HG03575 (cell line): ENCODE results near the gene SEMA3C.

Experiments used
- ATAC-seq: cut with Tn5 transposase; IDR thresholded peaks from one replicate; pipeline ENCODE4 v1.9.1; 2021; ENCODE audit not compliant: unreplicated experiment, insufficient number of reproducible peaks, low FRiP score; ENCODE audit errors: extremely low read depth

The SEMA3C gene

GRCh38 chr7:80802527-80802926, 116.3 kb downstream of the SEMA3C start:
- no peak for ATAC-seq

GRCh38 chr7:80794631-80795573, 123.9 kb downstream of the SEMA3C start:
- ATAC-seq, result no peak

- ATAC-seq, result no peak
Measured at GRCh38 chr7:80791509-80791929, 127.3 kb downstream of the SEMA3C start.

- no peak for ATAC-seq
Measured at GRCh38 chr7:80790877-80791276, 128.0 kb downstream of the SEMA3C start.

GRCh38 chr7:80787721-80788120, 131.1 kb downstream of the SEMA3C start:
- ATAC-seq, result no peak

- no peak for ATAC-seq
Measured at GRCh38 chr7:80785961-80786536, 132.8 kb downstream of the SEMA3C start.

- no peak for ATAC-seq
Measured at GRCh38 chr7:80785276-80785675, 133.6 kb downstream of the SEMA3C start.

- no peak for ATAC-seq
Measured at GRCh38 chr7:80783678-80784327, 135.0 kb downstream of the SEMA3C start.

- no peak for ATAC-seq
Measured at GRCh38 chr7:80783186-80783677, 135.6 kb downstream of the SEMA3C start.

GRCh38 chr7:80781561-80781979, 137.3 kb downstream of the SEMA3C start:
- ATAC-seq, result no peak

- ATAC-seq, result no peak
Measured at GRCh38 chr7:80781146-80781545, 137.7 kb downstream of the SEMA3C start.

GRCh38 chr7:80779456-80779855, 139.4 kb downstream of the SEMA3C start:
- ATAC-seq, result no peak

- ATAC-seq, result no peak
Measured at GRCh38 chr7:80775897-80776296, 143.0 kb downstream of the SEMA3C start.

- ATAC-seq, result no peak
Measured at GRCh38 chr7:80775482-80775881, 143.4 kb downstream of the SEMA3C start.

- ATAC-seq, result no peak
Measured at GRCh38 chr7:80774843-80775242, 144.0 kb downstream of the SEMA3C start.

- ATAC-seq, result no peak
Measured at GRCh38 chr7:80773787-80774508, 144.9 kb downstream of the SEMA3C start.

GRCh38 chr7:80772347-80772993, 146.4 kb downstream of the SEMA3C start:
- no peak for ATAC-seq

- ATAC-seq, result no peak
Measured at GRCh38 chr7:80771523-80771922, 147.3 kb downstream of the SEMA3C start.

- peak; percentile 51 for ATAC-seq
Measured at GRCh38 chr7:80770675-80771081, 148.2 kb downstream of the SEMA3C start.
